GM23338 (cell line): Measurements from ENCODE around the gene FOXP1.

Experiments
- CREB1 ChIP-seq: fragments of 250-450 bp; sonication (Bioruptor Pico); IDR thresholded peaks from 2 replicates; pipeline ENCODE4 v1.5.0; 2020; ENCODE audit warnings: low read depth, mild to moderate bottlenecking, moderate library complexity
- EZH2 ChIP-seq: fragments of 200-600 bp; sonication (generic); IDR thresholded peaks from one replicate; pipeline ENCODE4 v1.8.0; 2017; ENCODE audit warnings: antibody characterized with exemption, mild to moderate bottlenecking, low read depth; ENCODE audit not compliant: unreplicated experiment
- POLR2AphosphoS5 ChIP-seq: IDR thresholded peaks from 2 replicates; pipeline ENCODE4 v1.6.1; 2016; ENCODE audit warnings: antibody characterized with exemption, low read depth
- TF ChIP-seq, protein P1 (sequence below), 2 experiments: fragments of 200-600 bp in 1 of 2; sonication (generic) in 1 of 2; conservative IDR thresholded peaks; 2 replicates each; pipeline versions ENCODE4 v1.5.1 to v1.6.1; 2016 to 2017; ENCODE audit warnings: antibody characterized with exemption in 2 of 2, low read depth in 2 of 2, mild to moderate bottlenecking in 2 of 2, moderate library complexity in 1 of 2

GRCh38 chr3:71002298-71002697 is 581.2 kb downstream of the FOXP1 start:
- TF ChIP-seq, protein P1, sequence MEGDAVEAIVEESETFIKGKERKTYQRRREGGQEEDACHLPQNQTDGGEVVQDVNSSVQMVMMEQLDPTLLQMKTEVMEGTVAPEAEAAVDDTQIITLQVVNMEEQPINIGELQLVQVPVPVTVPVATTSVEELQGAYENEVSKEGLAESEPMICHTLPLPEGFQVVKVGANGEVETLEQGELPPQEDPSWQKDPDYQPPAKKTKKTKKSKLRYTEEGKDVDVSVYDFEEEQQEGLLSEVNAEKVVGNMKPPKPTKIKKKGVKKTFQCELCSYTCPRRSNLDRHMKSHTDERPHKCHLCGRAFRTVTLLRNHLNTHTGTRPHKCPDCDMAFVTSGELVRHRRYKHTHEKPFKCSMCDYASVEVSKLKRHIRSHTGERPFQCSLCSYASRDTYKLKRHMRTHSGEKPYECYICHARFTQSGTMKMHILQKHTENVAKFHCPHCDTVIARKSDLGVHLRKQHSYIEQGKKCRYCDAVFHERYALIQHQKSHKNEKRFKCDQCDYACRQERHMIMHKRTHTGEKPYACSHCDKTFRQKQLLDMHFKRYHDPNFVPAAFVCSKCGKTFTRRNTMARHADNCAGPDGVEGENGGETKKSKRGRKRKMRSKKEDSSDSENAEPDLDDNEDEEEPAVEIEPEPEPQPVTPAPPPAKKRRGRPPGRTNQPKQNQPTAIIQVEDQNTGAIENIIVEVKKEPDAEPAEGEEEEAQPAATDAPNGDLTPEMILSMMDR (conservative IDR thresholded peaks at IDR 0.05; ENCODE audit: low read depth in 2 of 2): no peak
- TF ChIP-seq CREB1 (no peak), POLR2AphosphoS5 (no peak), EZH2 (no peak)
